Mucosa of descending colon (tissue), 3 donors: ENCODE data around the gene H2BW1. TPM values are rescaled to one million over a fixed set of nuclear protein-coding genes. Genes with fewer than 3 reads are reported as not detected.

Experiments used
- total RNA-seq, 3 donors: library from RNA; stranded (reverse); fragmentation: NEBNext Ultra II Directional in 2 of 3; extraction: Animal tissue kit (Norgen Biotek cat#: 25700) in 2 of 3; gene quantifications; one replicate each; pipeline versions ENCODE4 v1.2.1 to v1.2.4, GENCODE V29; 2021 to 2023
- donor health status: DM: no; HTN: no; CAD: no; lungs with moderate emphysema.
- donor health status: DM: no; HTN: no; CAD: no.
- donor health status: DM: no; HTN: yes; CAD: no.

The H2BW1 gene
- total RNA-seq, 3 donors from 2014 or later: not detected

Other genes starting within 250 kb of the H2BW1 start
- gene PLP1, start 236.9 kb downstream of the H2BW1 start, total RNA-seq: 10 to 100 TPM in 1 of 3 donors, 1 to 10 TPM in 2; 3.7 to 65.0 (median 4.9) TPM
- 1 to 10 TPM in 1 of 3 donors, under 1 TPM in 2; 0.69 to 8.0 (median 0.82) TPM for gene RAB9B, start 181.5 kb downstream of the H2BW1 start, total RNA-seq
- gene TMSB15B, start 51.1 kb downstream of the H2BW1 start, total RNA-seq: 1 to 10 TPM in 2 of 3 donors, under 1 TPM in 1; 0.49 to 4.4 (median 2.2) TPM
- gene H2BW2, start 26.2 kb upstream of the H2BW1 start, total RNA-seq: not detected
- 1 to 10 TPM in 1 of 3 donors, under 1 TPM in 2; 0.84 to 2.6 (median 0.87) TPM for gene TMSB15C, start 62.5 kb upstream of the H2BW1 start, total RNA-seq
- 1 to 10 TPM in 1 of 3 donors, under 1 TPM in 2; 0.14 to 1.0 (median 0.55) TPM for gene ZCCHC18, start 98.8 kb upstream of the H2BW1 start, total RNA-seq
- gene SLC25A53, start 143.3 kb upstream of the H2BW1 start, total RNA-seq: 10 to 100 TPM in 1 of 3 donors, 1 to 10 TPM in 2; 7.2 to 18.0 (median 8.5) TPM
- gene FAM199X, start 152.7 kb upstream of the H2BW1 start, total RNA-seq: 10 to 100 TPM; 18.3 to 22.2 (median 21.9) TPM
- not detected for gene ESX1, start 241.2 kb upstream of the H2BW1 start, total RNA-seq